ENCODE data around the gene CCDC172.
A peak's percentile ranks its signal among the peaks of the same experiment; 100 is the strongest.
"Not testable (repeated sequence)": the region's sequence is repeated elsewhere in the genome, so short reads cannot be mapped to it uniquely, and the experiment has no call there.

CCDC172 gene

DNA sequence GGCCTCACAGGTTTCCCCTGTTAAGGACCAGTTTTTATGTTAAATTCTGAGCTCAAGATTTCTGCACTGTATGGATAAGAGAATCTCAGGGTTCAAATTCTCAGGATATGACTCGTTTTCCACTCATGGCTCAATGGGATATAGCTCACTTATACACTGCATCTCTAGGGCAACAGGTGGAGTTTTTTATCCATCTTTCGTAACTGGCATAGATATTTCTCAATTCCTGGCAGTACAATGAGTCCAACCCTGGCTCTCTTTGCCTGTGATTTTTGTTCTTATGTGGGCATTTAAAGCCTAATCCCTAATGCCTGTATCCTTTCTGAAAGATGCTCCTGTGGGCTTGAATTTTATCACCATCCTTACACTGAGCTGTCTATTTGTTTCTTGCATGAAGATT is 7.6 kb downstream of the CCDC172 start:
- no peak for DNase-seq (ENCODE audit: low spot score)

GRCh38 chr10:116336866-116337265 is 12.6 kb downstream of the CCDC172 start:
- no peak for DNase-seq (ENCODE audit: low spot score)

- no peak for DNase-seq (ENCODE audit: low spot score)
Observed at GRCh38 chr10:116352125-116352524, 27.9 kb downstream of the CCDC172 start.

DNA sequence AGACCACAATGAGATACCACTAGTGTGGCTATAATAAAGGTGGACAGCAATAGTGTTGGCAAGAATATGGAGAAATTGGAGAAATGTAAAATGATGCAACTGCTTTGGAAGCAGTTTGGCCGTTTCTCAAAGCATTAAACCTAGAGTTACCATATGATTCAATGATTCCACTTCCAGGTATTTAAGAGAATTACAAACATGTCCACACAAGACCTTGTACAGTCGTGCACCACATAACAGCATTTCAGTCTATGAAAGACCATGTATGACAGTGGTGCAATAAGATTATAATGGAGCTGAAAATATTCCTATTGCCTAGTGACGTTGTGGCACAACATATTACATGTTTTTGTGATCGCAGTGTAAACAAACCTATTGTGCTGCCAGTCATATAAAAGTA is 29.6 kb downstream of the CCDC172 start:
- DNase-seq (ENCODE audit: low spot score): no peak

DNA sequence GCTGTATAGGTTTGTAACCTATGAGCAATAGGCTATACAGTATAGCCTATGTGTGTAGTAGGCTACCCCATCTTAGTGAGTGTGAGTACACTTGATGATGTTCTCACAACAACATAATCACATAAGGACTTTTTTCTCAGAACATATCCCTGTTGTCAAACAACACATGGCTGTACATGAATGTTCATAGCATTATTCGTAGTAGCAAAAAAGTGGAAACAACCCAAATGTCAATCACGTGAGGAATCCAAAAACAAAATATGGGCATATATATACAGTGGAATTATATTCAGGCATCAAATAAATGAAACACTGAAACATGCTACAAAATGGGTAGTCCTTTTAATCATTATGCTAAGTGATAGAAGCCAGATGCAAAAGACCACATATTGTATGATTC is 31.1 kb downstream of the CCDC172 start:
- no peak for DNase-seq (ENCODE audit: low spot score)

- DNase-seq (ENCODE audit: low spot score): no peak
Observed at GRCh38 chr10:116356833-116357232, 32.6 kb downstream of the CCDC172 start.

DNA sequence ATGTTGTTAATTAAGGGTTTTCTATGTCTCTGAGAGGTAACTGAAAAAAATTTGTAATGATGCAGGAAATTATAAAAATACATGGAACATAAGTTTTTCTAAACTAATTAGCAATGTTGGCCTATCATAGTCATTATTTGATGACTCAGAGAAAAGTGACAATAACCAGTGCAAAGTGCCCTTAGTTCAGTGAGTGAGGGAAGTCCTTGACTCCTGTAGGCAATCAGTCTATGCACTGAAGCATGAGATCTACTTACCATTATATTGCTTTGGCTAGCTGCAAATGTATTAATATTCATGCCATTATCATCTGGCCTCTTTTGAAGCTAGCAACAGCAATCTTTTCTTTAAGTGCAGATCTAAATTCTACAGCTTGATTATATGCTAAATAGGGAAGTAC is 40.6 kb downstream of the CCDC172 start:
- no peak for DNase-seq (ENCODE audit: low spot score)

DNA sequence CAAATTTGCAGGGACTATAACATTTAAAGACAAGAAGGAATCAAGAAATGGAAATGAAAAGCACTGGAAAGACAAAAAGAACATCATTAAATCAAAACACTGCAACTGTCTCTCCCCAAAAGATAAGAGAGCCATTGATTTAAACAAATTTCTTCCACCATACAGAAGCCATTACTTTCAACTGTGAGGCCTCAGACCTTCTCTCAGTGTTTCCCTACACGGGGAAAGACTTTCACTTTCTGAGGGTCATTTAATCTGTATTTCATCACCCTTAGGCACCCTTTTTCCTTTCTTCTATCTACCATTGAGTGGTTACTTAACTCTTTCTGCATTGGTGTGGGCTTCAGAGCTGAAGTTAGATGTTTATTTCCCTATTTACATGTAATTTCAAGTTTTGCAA is 47.5 kb downstream of the CCDC172 start:
- no peak for DNase-seq (ENCODE audit: low spot score)

GRCh38 chr10:116382290-116382689 is 58.0 kb downstream of the CCDC172 start:
- no peak for DNase-seq (ENCODE audit: low spot score)

GRCh38 chr10:116385311-116385710 is 61.1 kb downstream of the CCDC172 start:
- DNase-seq (ENCODE audit: low spot score): no peak

- DNase-seq (ENCODE audit: low spot score): peak; percentile 57
Observed at GRCh38 chr10:116385994-116386809, 62.0 kb downstream of the CCDC172 start.

DNA sequence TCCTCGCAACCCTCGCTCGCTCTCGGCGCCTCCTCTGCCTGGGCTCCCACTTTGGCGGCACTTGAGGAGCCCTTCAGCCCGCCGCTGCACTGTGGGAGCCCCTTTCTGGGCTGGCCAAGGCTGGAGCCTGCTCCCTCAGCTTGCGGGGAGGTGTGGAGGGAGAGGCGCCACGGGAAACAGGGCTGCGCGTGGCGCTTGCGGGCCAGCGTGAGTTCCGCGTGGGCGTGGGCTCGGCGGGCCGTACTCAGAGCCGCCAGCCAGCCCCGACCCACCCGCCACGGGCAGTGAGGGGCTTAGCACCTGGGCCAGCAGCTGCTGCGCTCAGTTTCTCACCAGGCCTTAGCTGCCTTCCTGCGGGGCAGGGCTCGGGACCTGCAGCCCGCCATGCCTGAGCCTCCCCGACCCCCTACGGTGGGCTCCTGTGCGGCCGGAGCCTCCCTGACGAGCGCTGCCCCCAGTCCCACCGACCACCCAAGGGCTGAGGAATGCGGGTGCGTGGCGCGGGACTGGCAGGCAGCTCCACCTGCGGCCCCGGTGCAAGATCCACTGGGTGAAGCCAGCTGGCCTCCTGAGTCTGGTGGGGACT is 69.1 kb downstream of the CCDC172 start:
- not testable (repeated sequence) for DNase-seq (ENCODE audit: low spot score)

- DNase-seq (ENCODE audit: low spot score): no peak
Observed at GRCh38 chr10:116395223-116395985, 71.2 kb downstream of the CCDC172 start.

DNA sequence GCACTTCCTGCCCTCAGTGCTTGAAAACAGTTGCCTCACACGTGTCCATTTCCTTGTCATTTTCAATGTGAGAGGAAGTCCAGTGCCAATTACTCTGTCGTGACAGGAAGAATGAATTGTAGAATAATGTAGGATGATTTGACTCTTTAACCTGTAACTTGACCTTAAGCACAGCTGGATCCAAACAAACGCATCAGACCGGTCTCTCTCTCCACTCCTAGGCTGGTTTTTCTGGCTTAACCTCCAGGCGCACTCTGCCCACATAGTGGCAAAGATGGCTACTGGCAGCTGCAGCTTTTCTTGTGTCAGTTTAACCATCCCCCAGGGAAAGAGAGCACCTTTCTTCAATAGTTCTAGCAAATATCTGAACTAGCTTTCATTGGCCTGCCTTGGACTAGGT is 74.0 kb downstream of the CCDC172 start:
- no peak for DNase-seq (ENCODE audit: low spot score)

DNA sequence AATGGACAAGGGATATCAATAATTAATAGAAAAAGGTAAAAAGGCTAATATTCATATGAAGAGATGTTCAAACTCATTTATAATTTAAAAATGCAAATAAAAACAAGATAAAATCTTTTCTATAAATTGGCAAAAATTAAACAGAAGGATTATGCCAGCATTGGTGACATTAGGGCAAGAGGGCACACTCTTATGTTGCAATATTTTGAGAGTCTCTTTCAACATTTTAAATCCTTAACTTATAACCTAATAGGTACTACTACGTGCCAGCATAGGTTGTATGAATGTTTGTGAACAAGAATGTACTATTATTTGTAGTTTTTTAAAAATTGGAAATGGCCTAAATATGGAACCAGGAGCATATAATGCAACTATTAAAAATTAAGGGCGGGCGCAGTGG is 78.6 kb downstream of the CCDC172 start:
- no peak for DNase-seq (ENCODE audit: low spot score)

DNA sequence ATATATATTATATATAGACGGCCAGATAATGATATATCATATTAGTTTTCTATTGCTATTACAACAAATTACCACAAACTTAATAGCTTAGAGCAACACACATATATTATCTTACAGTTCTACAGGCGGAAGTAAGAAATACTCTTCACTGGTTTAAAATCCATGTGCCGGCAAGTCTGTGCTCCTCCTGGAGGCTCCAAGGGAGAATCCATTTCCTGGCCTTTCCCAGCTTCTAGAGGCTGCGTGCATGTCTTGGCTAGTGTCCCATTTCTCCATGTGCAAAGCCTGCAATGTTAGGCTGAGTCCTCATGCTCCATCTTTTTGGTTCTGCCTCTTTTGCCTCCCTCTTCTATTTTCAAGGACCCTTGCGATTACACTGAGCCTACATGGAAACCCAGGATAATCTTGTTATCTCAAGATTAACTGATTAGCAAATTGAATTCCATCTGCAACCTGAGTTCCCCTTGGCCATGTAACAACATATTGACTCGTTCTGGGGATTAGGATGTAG is 79.5 kb downstream of the CCDC172 start:
- peak; percentile 90 for DNase-seq (ENCODE audit: low spot score)

DNA sequence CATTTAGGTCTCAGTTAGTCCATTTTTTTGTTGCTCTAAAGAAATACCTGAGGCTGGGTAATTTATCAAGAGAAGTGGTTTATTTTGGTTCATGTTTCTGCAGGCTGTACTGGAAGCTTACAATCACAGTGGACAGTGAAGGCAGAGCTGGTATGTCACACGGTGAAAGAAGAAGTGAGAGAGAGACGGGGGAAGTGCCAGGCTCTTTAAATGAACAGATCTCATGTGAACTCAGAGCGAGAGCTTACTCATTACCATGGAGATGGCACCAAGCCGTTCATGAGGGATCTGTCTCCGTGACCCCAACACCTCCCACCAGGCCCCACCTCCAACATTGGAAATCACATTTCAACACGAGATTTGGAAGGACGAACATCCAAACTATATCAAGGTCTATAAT is 84.5 kb downstream of the CCDC172 start:
- DNase-seq (ENCODE audit: low spot score): no peak

- DNase-seq (ENCODE audit: low spot score): no peak
Observed at GRCh38 chr10:116410351-116410750, 86.1 kb downstream of the CCDC172 start.

GRCh38 chr10:116417821-116418220 is 93.6 kb downstream of the CCDC172 start:
- DNase-seq (ENCODE audit: low spot score): no peak

DNA sequence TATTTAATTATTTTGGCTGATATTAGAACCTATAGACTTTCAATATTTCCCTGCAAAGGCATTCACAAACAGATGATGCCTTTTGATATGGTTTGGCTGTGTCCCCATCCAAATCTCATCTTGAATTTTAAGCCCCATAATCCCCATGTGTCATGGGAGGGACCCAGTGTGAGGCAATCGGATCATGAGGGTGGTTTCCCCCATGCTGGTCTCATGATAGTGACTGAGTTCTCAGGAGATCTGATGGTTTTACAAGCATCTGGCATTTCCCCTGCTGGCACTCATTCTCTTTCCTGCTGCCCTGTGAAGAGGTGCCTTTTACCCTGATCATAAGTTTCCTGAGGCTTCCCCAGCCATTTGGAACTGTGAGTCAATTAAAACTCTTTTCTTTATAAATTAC is 94.1 kb downstream of the CCDC172 start:
- DNase-seq (ENCODE audit: low spot score): no peak

DNA sequence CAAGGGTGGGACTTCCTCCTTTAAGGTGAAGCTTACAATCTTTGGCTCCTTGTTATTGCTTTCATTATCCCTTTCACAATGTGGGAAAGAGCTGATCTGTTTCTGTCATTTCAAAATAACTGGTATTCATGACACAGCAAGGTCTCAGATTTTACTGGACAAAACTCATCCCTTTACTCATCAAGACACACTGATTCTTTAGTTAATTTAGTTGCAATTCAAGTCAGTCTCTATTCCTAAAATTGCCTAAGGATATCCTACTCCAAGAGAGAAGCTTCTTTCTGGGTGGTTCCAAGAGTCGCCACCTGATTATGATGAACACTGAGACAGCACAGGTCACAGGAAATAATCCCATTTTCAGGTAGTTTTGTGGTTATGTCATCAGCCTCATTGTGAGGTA is 97.6 kb downstream of the CCDC172 start:
- no peak for DNase-seq (ENCODE audit: low spot score)

DNA sequence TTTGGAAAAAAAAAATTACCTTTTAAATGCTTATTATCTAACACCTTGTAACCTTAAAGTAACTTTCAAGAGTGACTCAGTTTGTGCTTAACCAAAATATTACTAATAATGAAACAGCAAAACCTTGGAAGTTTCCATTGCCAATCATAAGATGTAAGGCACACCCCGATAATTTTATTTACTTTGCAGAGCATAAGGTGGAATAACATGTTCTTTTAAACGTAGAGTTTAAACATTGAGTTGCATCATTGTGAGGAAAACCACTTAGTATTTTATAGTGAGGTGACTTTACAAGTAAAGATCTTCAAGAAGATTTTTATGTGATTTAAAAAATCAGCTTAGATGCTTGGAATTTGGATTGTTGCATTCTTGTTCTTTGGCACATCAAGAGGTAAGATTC is 103.4 kb downstream of the CCDC172 start, which contains the start of gene PNLIPRP3:
Gene PNLIPRP3, plus strand, starts transcription at position 177 of the 400 bp plus-strand sequence. Its CDS starts 166 bp downstream, at position 343.
- DNase-seq (ENCODE audit: low spot score): no peak

Data from SK-N-DZ (cell line).